DND-41 (cell line): Measurements from ENCODE around the gene TXLNB.

ENCODE experiments used
- ATAC-seq: fragments of 200-7000 bp; cut with Tn5 transposase; 3 replicates; pipeline ENCODE4 v1.9.1; 2021; ENCODE audit warnings: low read depth; ENCODE audit not compliant: insufficient read depth
- DNase-seq: peaks from one replicate; pipeline ENCODE4 v3.0.0-alpha.2; 2020
- H2AFZ ChIP-seq: 2 replicates; pipeline ENCODE4 v1.6.0; 2012; ENCODE audit warnings: low read depth, low read length
- H3K27ac ChIP-seq: 2 replicates; pipeline ENCODE4 v1.5.1; 2012; ENCODE audit warnings: low read length, inconsistent platforms
- H3K27me3 ChIP-seq: fragments of 200-600 bp; sonication (generic); 2 replicates; pipeline ENCODE4 v1.6.0; 2012; ENCODE audit warnings: low read length, mild to moderate bottlenecking, inconsistent platforms; ENCODE audit not compliant: insufficient read depth, poor library complexity
- H3K36me3 ChIP-seq: 2 replicates; pipeline ENCODE4 v1.5.1; 2012; ENCODE audit warnings: low read length, inconsistent platforms; ENCODE audit not compliant: insufficient read depth
- H3K4me1 ChIP-seq: 2 replicates; pipeline ENCODE4 v1.5.1; 2012; ENCODE audit warnings: mild to moderate bottlenecking, low read length; ENCODE audit not compliant: insufficient read depth
- H3K4me2 ChIP-seq: 2 replicates; pipeline ENCODE4 v1.6.0; 2012; ENCODE audit warnings: mild to moderate bottlenecking, moderate library complexity, low read length, inconsistent platforms; ENCODE audit not compliant: insufficient read depth
- H3K4me3 ChIP-seq, 2 experiments: fragments of 200-600 bp in 1 of 2; shearing (Covaris generic) in 1 of 2; 2 replicates each; pipeline ENCODE4 v1.5.1; 2012 to 2016; ENCODE audit warnings: inconsistent platforms in 2 of 2, low read length in 2 of 2, mild to moderate bottlenecking in 2 of 2, low read depth in 1 of 2, moderate library complexity in 1 of 2
- H3K79me2 ChIP-seq: 2 replicates; pipeline ENCODE4 v1.6.0; 2012; ENCODE audit warnings: low read length, inconsistent platforms; ENCODE audit not compliant: insufficient read depth
- H3K9ac ChIP-seq: 2 replicates; pipeline ENCODE4 v1.6.0; 2012; ENCODE audit warnings: low read depth, mild to moderate bottlenecking, inconsistent platforms, low read length, moderate library complexity
- H3K9me3 ChIP-seq: 2 replicates; pipeline ENCODE4 v1.5.1; 2012; ENCODE audit warnings: low read length, moderate library complexity, mild to moderate bottlenecking, inconsistent platforms; ENCODE audit not compliant: insufficient read depth, severe bottlenecking
- H4K20me1 ChIP-seq: 2 replicates; pipeline ENCODE4 v1.6.0; 2012; ENCODE audit warnings: low read length; ENCODE audit not compliant: insufficient read depth
- CTCF ChIP-seq: IDR thresholded peaks from 2 replicates; pipeline ENCODE4 v1.5.1; 2012; ENCODE audit warnings: borderline replicate concordance, low read length, moderate library complexity, mild to moderate bottlenecking; ENCODE audit not compliant: poor library complexity, severe bottlenecking; ENCODE audit errors: extremely low read depth
- EZH2 ChIP-seq: IDR thresholded peaks from 3 replicates; pipeline ENCODE4 v1.6.1; 2012; ENCODE audit warnings: borderline replicate concordance, low read depth, mild to moderate bottlenecking, moderate library complexity, low read length, inconsistent platforms; ENCODE audit not compliant: severe bottlenecking

The TXLNB gene

GRCh38 chr6:139334806-139335446, 43.1 kb upstream of the TXLNB start:
- ATAC-seq (no peak), DNase-seq (no peak)
- no peak overlapping the region for H3K4me3 ChIP-seq
- H4K20me1 ChIP-seq: no peaks in the 10 kb centered on the region
- no peaks in the 10 kb centered on the region for H3K9me3 ChIP-seq
- no peaks in the 10 kb centered on the region for H3K79me2 ChIP-seq
- no peak overlapping the region for H3K9ac ChIP-seq
- TF ChIP-seq CTCF: no peak
- no peak for TF ChIP-seq EZH2
- H3K27ac ChIP-seq: no peak overlapping the region
- no peaks in the 10 kb centered on the region for H3K36me3 ChIP-seq
- H3K4me2 ChIP-seq: no peak overlapping the region
- no peaks in the 10 kb centered on the region for H3K27me3 ChIP-seq
- H2AFZ ChIP-seq: no peak overlapping the region
- H3K4me1 ChIP-seq: no peaks in the 10 kb centered on the region

- ATAC-seq (no peak), DNase-seq (no peak)
- no peak for TF ChIP-seq EZH2
- no peak for TF ChIP-seq CTCF
- H2AFZ ChIP-seq: no peak overlapping the region
- no peaks in the 10 kb centered on the region for H3K9me3 ChIP-seq
- no peaks in the 10 kb centered on the region for H3K79me2 ChIP-seq
- H3K4me3 ChIP-seq: no peak overlapping the region
- no peak overlapping the region for H3K27ac ChIP-seq
- H3K36me3 ChIP-seq: no peaks in the 10 kb centered on the region
- H3K4me2 ChIP-seq: no peak overlapping the region
- H4K20me1 ChIP-seq: no peaks in the 10 kb centered on the region
- H3K4me1 ChIP-seq: peaks cover 7% of the 10 kb centered on the region
- H3K27me3 ChIP-seq: no peaks in the 10 kb centered on the region
- H3K9ac ChIP-seq: no peak overlapping the region
These were observed 39.2 kb upstream of the TXLNB start for GRCh38 chr6:139330826-139331500.

- H3K4me3 ChIP-seq: no peak overlapping the region
- no peak for TF ChIP-seq EZH2
- TF ChIP-seq CTCF: no peak
These were observed 38.5 kb upstream of the TXLNB start for GRCh38 chr6:139330306-139330705.

More at GRCh38 chr6:139330306-139330705, 38.5 kb upstream of the TXLNB start:
- no peak overlapping the region for H3K9ac ChIP-seq
- DNase-seq (no peak), ATAC-seq (no peak)
- no peaks in the 10 kb centered on the region for H3K36me3 ChIP-seq
- H3K27me3 ChIP-seq: no peaks in the 10 kb centered on the region
- no peak overlapping the region for H2AFZ ChIP-seq
- H3K4me1 ChIP-seq: peaks cover 13% of the 10 kb centered on the region
- H3K4me2 ChIP-seq: no peak overlapping the region
- H4K20me1 ChIP-seq: no peaks in the 10 kb centered on the region
- H3K79me2 ChIP-seq: no peaks in the 10 kb centered on the region
- no peak overlapping the region for H3K27ac ChIP-seq
- no peaks in the 10 kb centered on the region for H3K9me3 ChIP-seq
